ENCODE measurements around the gene CHD2.

Gene CHD2

GRCh38 chr15:92885224-92886041 is 14.7 kb upstream of the CHD2 start:
- no peak for DNase-seq

- DNase-seq: no peak
Observed at GRCh38 chr15:92886042-92886537, 14.0 kb upstream of the CHD2 start.

GRCh38 chr15:92886815-92887214 is 13.3 kb upstream of the CHD2 start:
- no peak for DNase-seq

GRCh38 chr15:92887869-92888268 is 12.3 kb upstream of the CHD2 start:
- DNase-seq: no peak

DNA sequence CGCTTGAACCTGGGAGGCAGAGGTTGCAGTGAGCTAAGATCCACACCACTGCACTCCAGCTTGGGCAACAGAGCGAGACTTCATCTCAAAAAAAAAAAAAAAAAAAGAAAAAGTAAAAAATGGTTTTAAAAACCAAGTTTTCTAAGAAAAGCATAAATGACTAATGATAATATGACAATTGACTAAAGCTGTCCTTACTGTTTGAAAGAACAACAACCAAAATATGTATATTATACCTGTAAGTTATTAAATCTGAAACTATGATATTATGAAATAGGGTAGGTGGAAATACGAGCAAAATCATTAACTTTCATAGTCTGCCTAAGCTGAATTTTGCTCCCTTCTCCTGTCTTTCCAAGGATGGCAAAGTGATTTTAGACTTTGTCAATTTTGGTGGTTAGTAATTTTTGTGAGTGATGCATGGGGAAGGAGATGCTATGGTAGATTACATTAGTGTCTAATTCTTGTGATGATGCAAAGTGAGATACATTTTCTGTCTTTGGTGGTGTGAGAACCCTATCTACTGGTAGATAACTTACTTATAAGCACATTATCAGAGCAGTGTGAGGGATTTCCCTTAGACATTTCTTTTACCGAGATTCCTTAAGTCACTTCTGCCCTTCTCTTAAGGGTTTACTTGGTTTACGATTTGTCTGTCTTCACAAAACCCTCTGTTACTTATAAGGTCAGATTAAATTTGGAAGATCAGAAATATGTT is 10.6 kb upstream of the CHD2 start:
- DNase-seq: no peak

GRCh38 chr15:92891533-92892200 is 8.5 kb upstream of the CHD2 start:
- no peak for DNase-seq

DNA sequence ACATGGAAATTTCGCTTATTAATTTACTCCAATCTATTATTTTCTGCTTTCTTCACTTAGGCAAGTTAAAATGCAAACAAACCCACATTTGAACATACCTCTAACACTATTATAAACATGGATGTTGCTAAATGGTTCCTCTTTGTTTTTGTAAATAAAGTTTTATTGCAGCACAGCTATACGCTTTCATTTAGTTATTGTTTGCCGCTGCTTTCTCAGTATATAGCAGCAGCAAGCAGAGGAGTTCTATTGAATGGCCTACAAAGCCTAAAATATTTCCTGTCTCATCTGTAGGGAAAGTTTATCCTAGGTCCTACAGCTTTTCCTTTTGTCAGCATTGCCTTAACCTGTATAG is 7.9 kb upstream of the CHD2 start:
- DNase-seq: no peak

DNA sequence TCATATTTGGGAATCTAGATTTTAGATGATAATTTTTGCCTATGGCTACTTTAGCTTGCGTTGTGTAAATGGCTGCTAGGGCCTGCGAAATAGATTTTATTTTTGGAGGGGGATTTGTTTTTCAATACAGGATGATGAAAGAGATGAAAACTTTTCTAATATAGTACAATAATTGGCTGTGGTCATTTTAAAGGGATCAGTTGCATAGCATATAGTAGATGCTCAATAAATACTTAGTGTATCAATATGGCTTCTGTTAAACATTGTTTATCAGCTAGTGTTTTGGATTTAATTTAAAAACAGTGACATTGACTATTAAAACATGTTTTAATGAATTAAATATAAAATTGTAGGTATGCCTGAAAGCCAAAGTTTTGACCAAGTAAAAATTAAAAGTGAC is 6.9 kb upstream of the CHD2 start:
- no peak for DNase-seq

GRCh38 chr15:92896561-92896960 is 3.6 kb upstream of the CHD2 start:
- no peak for DNase-seq

GRCh38 chr15:92897620-92898019 is 2.5 kb upstream of the CHD2 start:
- DNase-seq: no peak

- DNase-seq: no peak
Observed at GRCh38 chr15:92898988-92899582, 1.0 kb upstream of the CHD2 start.

DNA sequence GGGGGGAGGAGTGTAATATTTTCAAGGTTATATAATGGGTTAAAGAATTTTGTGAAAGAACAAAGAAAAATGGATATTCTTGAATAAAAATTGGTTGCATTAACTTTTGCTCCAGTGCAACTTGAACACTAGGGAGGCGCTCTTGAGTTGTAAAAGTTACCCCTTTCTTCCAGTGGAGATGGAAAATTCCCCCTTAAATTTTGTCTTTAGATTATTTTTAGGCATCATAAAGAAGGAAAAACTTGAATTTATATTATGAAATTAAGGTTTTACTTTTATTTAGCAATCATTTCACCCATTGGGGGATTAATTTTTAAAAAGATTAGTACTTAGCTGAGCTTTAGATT is 550 bp upstream of the CHD2 start:
- DNase-seq: no peak

GRCh38 chr15:92900731-92901071 is 577 bp downstream of the CHD2 start:
- DNase-seq: no peak

DNA sequence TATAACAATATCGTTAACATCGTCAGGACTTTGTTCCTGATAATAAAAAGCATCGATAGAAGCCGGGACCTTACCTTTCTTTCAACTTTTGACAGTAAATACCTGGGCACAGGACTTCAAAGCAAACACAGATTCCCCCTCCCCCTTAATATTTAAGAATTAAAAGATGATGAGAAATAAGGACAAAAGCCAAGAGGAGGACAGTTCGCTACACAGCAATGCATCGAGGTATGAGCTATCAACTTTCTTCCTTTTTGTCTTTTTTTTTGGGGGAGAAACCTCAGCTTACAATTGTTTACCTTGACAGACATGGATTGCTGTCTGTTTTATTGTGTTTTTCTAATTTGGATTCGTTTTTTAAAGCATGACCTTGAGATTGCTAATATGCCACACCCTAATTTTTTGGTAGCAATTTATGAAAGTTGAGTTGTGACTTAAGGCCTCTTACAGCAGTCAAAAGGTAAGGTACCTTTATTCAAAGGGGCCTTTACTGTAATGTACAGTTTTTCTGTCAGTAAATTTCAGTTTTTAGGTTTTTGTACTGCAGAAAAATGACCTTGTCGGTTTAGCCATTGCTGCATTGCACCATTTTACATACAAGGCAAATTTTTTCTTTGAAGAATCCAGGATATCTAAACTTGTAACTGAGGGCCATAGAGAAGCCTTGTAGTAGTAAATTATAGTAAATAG is 1.1 kb downstream of the CHD2 start:
- DNase-seq: no peak

DNA sequence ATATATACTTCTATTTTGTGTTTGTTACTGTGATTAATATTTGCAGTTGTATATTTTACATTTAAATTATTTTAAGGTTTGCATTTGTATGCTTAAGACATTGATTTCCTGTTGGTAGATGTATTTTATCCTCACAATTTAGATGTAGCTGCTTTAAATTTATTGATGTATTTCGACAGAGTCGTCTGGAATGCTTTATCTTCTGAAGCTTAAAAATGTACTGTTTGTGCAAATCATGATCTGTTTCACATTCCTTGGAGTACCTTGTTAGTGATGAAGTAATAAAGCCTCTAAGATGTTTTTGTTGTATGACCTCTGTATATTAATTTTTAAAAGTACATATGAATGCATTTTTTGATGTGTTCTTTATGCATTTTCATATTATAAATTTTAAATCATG is 1.9 kb downstream of the CHD2 start:
- no peak for DNase-seq

GRCh38 chr15:92902737-92903593 is 2.8 kb downstream of the CHD2 start:
- DNase-seq: no peak

- DNase-seq: no peak
Observed at GRCh38 chr15:92903631-92903965, 3.5 kb downstream of the CHD2 start.

DNA sequence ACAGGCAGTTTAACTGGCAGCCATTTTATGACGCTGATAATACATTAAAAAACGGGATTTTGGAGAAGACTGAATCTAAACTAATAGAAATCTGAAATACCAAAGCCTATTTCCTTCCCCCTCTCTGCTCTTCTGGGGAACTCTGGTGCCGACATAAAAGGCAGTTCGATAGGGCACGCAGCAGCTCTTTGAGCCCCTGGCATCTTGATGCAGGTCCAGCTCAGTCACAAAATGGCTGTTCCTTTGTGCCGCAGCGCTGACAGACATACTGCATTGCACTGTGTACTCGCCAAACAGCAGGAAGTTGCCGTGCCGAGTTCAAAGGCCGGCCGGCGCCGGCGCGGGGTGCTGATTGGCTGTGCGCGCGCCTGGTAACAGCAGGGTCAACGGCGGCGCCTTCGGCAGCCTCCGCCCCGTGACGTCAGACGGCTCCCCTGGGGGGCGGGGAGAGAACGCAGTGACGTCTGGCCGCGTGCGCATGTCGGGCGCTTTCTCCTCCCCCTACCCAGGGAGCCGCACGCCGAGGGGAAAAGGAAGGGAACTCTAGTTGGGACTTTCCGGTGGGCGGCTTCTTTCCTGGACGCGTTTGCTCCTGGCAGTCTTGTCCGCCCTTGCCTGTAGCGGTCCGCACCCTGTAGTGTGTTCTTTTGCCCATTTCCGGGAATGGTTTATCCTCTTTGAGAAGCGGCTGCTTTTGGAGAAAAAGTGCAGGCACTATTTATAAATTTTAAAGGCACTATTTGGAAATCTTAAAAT is 4.0 kb downstream of the CHD2 start:
- peak; percentile 99 for DNase-seq

- no peak for DNase-seq
Observed at GRCh38 chr15:92904722-92905571, 4.8 kb downstream of the CHD2 start.

GRCh38 chr15:92906020-92906419 is 5.9 kb downstream of the CHD2 start:
- no peak for DNase-seq
